NAMALWA (cell line): ENCODE data around the gene PRRT1.
"Not testable (repeated sequence)": the region's sequence is repeated elsewhere in the genome, so short reads cannot be mapped to it uniquely, and the experiment has no call there.

Experiments
- DNase-seq: peaks from one replicate; pipeline ENCODE4 v3.0.0-alpha.2; 2015; ENCODE audit warnings: low spot score

PRRT1 gene

GRCh38 chr6:32151863-32152768 lies at the start of gene PRRT1:
Gene PRRT1 (minus strand): TSS chr6:32151939. CDS start chr6:32151827, 112 bp downstream.
- DNase-seq: no peak

GRCh38 chr6:32200711-32201475 lies 49.2 kb upstream of the PRRT1 start:
- DNase-seq: no peak

GRCh38 chr6:32198866-32199265 lies 47.1 kb upstream of the PRRT1 start:
- DNase-seq: no peak

GRCh38 chr6:32198345-32198696 lies 46.6 kb upstream of the PRRT1 start:
- DNase-seq: no peak

GRCh38 chr6:32196682-32197616 lies 45.2 kb upstream of the PRRT1 start:
- no peak for DNase-seq

- DNase-seq: peak; percentile 85
Observed at GRCh38 chr6:32195902-32196681, 44.4 kb upstream of the PRRT1 start.

- peak; percentile 99 for DNase-seq
Observed at GRCh38 chr6:32195652-32195901, 43.8 kb upstream of the PRRT1 start.

GRCh38 chr6:32194825-32195651 lies 43.3 kb upstream of the PRRT1 start:
- DNase-seq: peak; percentile 78

GRCh38 chr6:32194388-32194787 lies 42.6 kb upstream of the PRRT1 start:
- no peak for DNase-seq

GRCh38 chr6:32193096-32193495 lies 41.4 kb upstream of the PRRT1 start:
- DNase-seq: not testable (repeated sequence)

GRCh38 chr6:32192608-32193039 lies 40.9 kb upstream of the PRRT1 start, which contains the start of gene GPSM3:
Gene GPSM3 (minus strand): TSS chr6:32192643. CDS start chr6:32192513, 130 bp downstream.
- peak; percentile 62 for DNase-seq

- DNase-seq: no peak
Observed at GRCh38 chr6:32191696-32192607, 40.2 kb upstream of the PRRT1 start.

GRCh38 chr6:32190911-32191677 lies 39.4 kb upstream of the PRRT1 start:
- DNase-seq: no peak

GRCh38 chr6:32190054-32190851 lies 38.5 kb upstream of the PRRT1 start, which contains the start of gene PBX2:
Gene PBX2 (minus strand): TSS chr6:32190202. CDS start chr6:32189915, 287 bp downstream.
- DNase-seq: peak; percentile 86

GRCh38 chr6:32189742-32190053 lies 38.0 kb upstream of the PRRT1 start:
- DNase-seq: no peak

- peak; percentile 22 for DNase-seq
Observed at GRCh38 chr6:32189069-32189741, 37.5 kb upstream of the PRRT1 start.

- no peak for DNase-seq
Observed at GRCh38 chr6:32188381-32189068, 36.8 kb upstream of the PRRT1 start.
